IMR-90 (cell line): ENCODE results near the gene PDE4C. TPM values are rescaled to one million over a fixed set of nuclear protein-coding genes. Genes with fewer than 3 reads are reported as not detected.

Source experiments
- ATAC-seq: fragments of 200-7000 bp; cut with Tn5 transposase; 2 replicates; pipeline ENCODE4 v1.9.1; 2020; ENCODE audit warnings: low read depth, mild to moderate bottlenecking, moderate library complexity
- BruUV-seq: library from RNA; stranded (reverse); fragments of 400-500 nt; replicated peaks from 2 replicates; lab custom pipeline; 2021; lab: Mats Ljungman, UMichigan
- CTCF ChIA-PET: fragments of 300-600 bp; formaldehyde crosslinking; extraction: SDS; loops from one replicate; lab custom pipeline; 2021; ENCODE audit warnings: antibody characterized with exemption; lab: Yijun Ruan, JAX
- POLR2A ChIA-PET: fragments of 300-600 bp; sonication (Branson Sonifier 250); formaldehyde crosslinking; loops from one replicate; lab custom pipeline; 2022; ENCODE audit warnings: antibody characterized with exemption; ENCODE audit not compliant: unreplicated experiment; lab: Charles Lee
- DNase-seq: peaks from one replicate; pipeline ENCODE4 v3.0.0; 2013
- H2AFZ ChIP-seq: replicated peaks from 2 replicates; pipeline ENCODE3; 2013; ENCODE audit warnings: low read length, mild to moderate bottlenecking; ENCODE audit not compliant: poor library complexity
- H2AK5ac ChIP-seq: 2 replicates; pipeline ENCODE4 v1.6.1; 2013; ENCODE audit warnings: low read depth, low read length, inconsistent platforms
- H2AK9ac ChIP-seq: replicated peaks from 2 replicates; pipeline ENCODE3; 2013; ENCODE audit warnings: mild to moderate bottlenecking, low read depth, low read length, moderate library complexity; ENCODE audit not compliant: poor library complexity
- H2BK120ac ChIP-seq: 2 replicates; pipeline ENCODE4 v1.6.1; 2013; ENCODE audit warnings: low read depth, low read length, inconsistent platforms
- H2BK15ac ChIP-seq: 3 replicates; pipeline ENCODE4 v1.6.1; 2013; ENCODE audit warnings: low read depth, low read length, inconsistent platforms
- H2BK20ac ChIP-seq: 2 replicates; pipeline ENCODE4 v1.6.1; 2013; ENCODE audit warnings: low read depth, mild to moderate bottlenecking, inconsistent platforms, low read length, moderate library complexity
- H2BK5ac ChIP-seq: 2 replicates; pipeline ENCODE4 v1.6.1; 2013; ENCODE audit warnings: mild to moderate bottlenecking, low read depth, low read length, inconsistent platforms; ENCODE audit not compliant: poor library complexity, severe bottlenecking
- H3K14ac ChIP-seq: replicated peaks from 2 replicates; pipeline ENCODE4 v1.6.1; 2013; ENCODE audit warnings: low read depth, low read length, inconsistent platforms
- H3K18ac ChIP-seq: 2 replicates; pipeline ENCODE4 v1.6.1; 2013; ENCODE audit warnings: low read depth, low read length, control low read depth
- H3K23ac ChIP-seq: 2 replicates; pipeline ENCODE4 v1.6.1; 2013; ENCODE audit warnings: low read depth, low read length, inconsistent platforms
- H3K27ac ChIP-seq: 2 replicates; pipeline ENCODE4 v1.5.1; 2013; ENCODE audit warnings: mild to moderate bottlenecking, control low read depth, low read length; ENCODE audit not compliant: insufficient read depth
- H3K27me3 ChIP-seq: 2 replicates; pipeline ENCODE4 v1.6.1; 2013; ENCODE audit warnings: low read length; ENCODE audit not compliant: control insufficient read depth, insufficient read depth
- H3K36me3 ChIP-seq: 2 replicates; pipeline ENCODE4 v1.6.1; 2013; ENCODE audit warnings: low read length, mixed read lengths; ENCODE audit not compliant: control insufficient read depth, insufficient read depth
- H3K4ac ChIP-seq: 2 replicates; pipeline ENCODE4 v1.6.1; 2013; ENCODE audit warnings: low read depth, low read length, inconsistent platforms
- H3K4me1 ChIP-seq: 2 replicates; pipeline ENCODE4 v1.6.1; 2013; ENCODE audit warnings: low read length, mixed read lengths; ENCODE audit not compliant: control insufficient read depth, insufficient read depth
- H3K4me2 ChIP-seq: 2 replicates; pipeline ENCODE4 v1.6.1; 2013; ENCODE audit warnings: low read depth, mild to moderate bottlenecking, control low read depth, low read length, moderate library complexity
- H3K4me3 ChIP-seq: 2 replicates; pipeline ENCODE4 v1.5.1; 2013; ENCODE audit warnings: low read depth, mild to moderate bottlenecking, control low read depth, low read length, moderate library complexity; ENCODE audit not compliant: insufficient read depth
- H3K56ac ChIP-seq: 2 replicates; pipeline ENCODE4 v1.6.1; 2013; ENCODE audit warnings: low read length, inconsistent platforms; ENCODE audit not compliant: insufficient read depth; ENCODE audit errors: extremely low read depth
- H3K79me1 ChIP-seq, 2 experiments: 2 replicates each; pipeline ENCODE4 v1.6.1; 2013; ENCODE audit warnings: low read length in 2 of 2, inconsistent platforms in 1 of 2, low read depth in 1 of 2
- H3K9ac ChIP-seq: 2 replicates; pipeline ENCODE4 v1.6.1; 2013; ENCODE audit warnings: low read depth, low read length, control low read depth
- H3K9me1 ChIP-seq: 2 replicates; pipeline ENCODE4 v1.6.1; 2013; ENCODE audit warnings: low read length, inconsistent platforms; ENCODE audit not compliant: insufficient read depth
- H3K9me3 ChIP-seq: 2 replicates; pipeline ENCODE4 v1.6.1; 2013; ENCODE audit warnings: low read length; ENCODE audit not compliant: control insufficient read depth, insufficient read depth
- H4K20me1 ChIP-seq: 2 replicates; pipeline ENCODE4 v1.6.1; 2013; ENCODE audit warnings: low read length, inconsistent platforms; ENCODE audit not compliant: insufficient read depth
- H4K5ac ChIP-seq: 2 replicates; pipeline ENCODE4 v1.6.1; 2013; ENCODE audit warnings: mild to moderate bottlenecking, low read depth, low read length, control low read depth
- H4K8ac ChIP-seq, 2 experiments: 2 replicates each; pipeline ENCODE4 v1.6.1; 2013; ENCODE audit warnings: low read depth in 2 of 2, low read length in 2 of 2, control low read depth in 1 of 2, inconsistent platforms in 1 of 2
- H4K91ac ChIP-seq: 2 replicates; pipeline ENCODE4 v1.6.1; 2013; ENCODE audit warnings: low read depth, low read length, inconsistent platforms; ENCODE audit not compliant: insufficient read depth
- BHLHE40 ChIP-seq: fragments of 150-350 bp; IDR thresholded peaks from 2 replicates; pipeline ENCODE4 v1.6.1; 2016; ENCODE audit warnings: mild to moderate bottlenecking, low read depth, low read length
- CEBPB ChIP-seq: IDR thresholded peaks from 2 replicates; pipeline ENCODE4 v1.6.1; 2012; ENCODE audit warnings: low read depth, low read length, improper control_type of control experiment
- CHD1 ChIP-seq: IDR thresholded peaks from 2 replicates; pipeline ENCODE4 v1.6.1; 2012; ENCODE audit warnings: low read depth, low read length, improper control_type of control experiment
- CTCF ChIP-seq: conservative IDR thresholded peaks from 2 replicates; pipeline ENCODE4 v1.5.1; 2012; ENCODE audit warnings: mild to moderate bottlenecking, low read depth, low read length, improper control_type of control experiment
- NFE2L2 ChIP-seq: fragments of 150-350 bp; IDR thresholded peaks from 2 replicates; pipeline ENCODE4 v1.6.1; 2016; ENCODE audit warnings: low read depth, mild to moderate bottlenecking, low read length
- RFX5 ChIP-seq: IDR thresholded peaks from 2 replicates; pipeline ENCODE4 v1.8.0; 2012; ENCODE audit warnings: low read depth, mild to moderate bottlenecking, low read length, moderate library complexity
- USF2 ChIP-seq: fragments of 150-350 bp; IDR thresholded peaks from 2 replicates; pipeline ENCODE4 v1.6.1; 2017; ENCODE audit warnings: mild to moderate bottlenecking, antibody characterized with exemption, low read length, low read depth
- WGBS, 2 experiments: methylation state at CpG; one replicate each; pipeline versions ENCODE4 v1.1.5 to v1.1.7; 2013; ENCODE audit warnings: missing lambda C conversion rate in 2 of 2; ENCODE audit not compliant: insufficient read length in 1 of 2; ENCODE audit errors: extremely low coverage in 2 of 2; 5-methylcytosine and 5-hydroxymethylcytosine counted together
- dilution Hi-C: fragments of 300-500 bp; cut with HindIII; formaldehyde crosslinking; loops from one replicate; pipeline ENCODE4 v1.14.3; 2018; ENCODE audit warnings: low sequenced_read_pairs; ENCODE audit not compliant: unreplicated experiment
- in situ Hi-C: fragments of 300-500 bp; cut with MboI; formaldehyde crosslinking; loops from 3 replicates; pipeline ENCODE4 v1.14.3; 2019; ENCODE audit warnings: low sequenced_read_pairs, inconsistent platforms, mixed read lengths
- intact Hi-C: fragments of 100-400 bp; cut with micrococcal nuclease; formaldehyde crosslinking; loops from 2 replicates; pipeline ENCODE4 v1.10.0; 2022
- polyA plus RNA-seq, 3 experiments: library from polyadenylated mRNA; depleted of rRNA; stranded (reverse); fragments of >200 nt; gene quantifications; 2 replicates each; pipeline ENCODE4 v1.2.3, GENCODE V29; 2012; ENCODE audit warnings: low replicate concordance in 1 of 3
- total RNA-seq: library from RNA; depleted of rRNA; stranded (reverse); fragments of >200 nt; gene quantifications from 2 replicates; pipeline ENCODE4 v1.2.3, GENCODE V29; 2012
- TF ChIP-seq, protein P1 (sequence below): fragments of 150-350 bp; IDR thresholded peaks from 2 replicates; pipeline ENCODE4 v1.6.1; 2016; ENCODE audit warnings: low read depth, mild to moderate bottlenecking, low read length, moderate library complexity, borderline replicate concordance

PDE4C gene
- total and polyA plus RNA-seq, 2 of the 4 experiments (the other 2 are of a cell fraction) = 0.18 to 0.24 TPM

DNA sequence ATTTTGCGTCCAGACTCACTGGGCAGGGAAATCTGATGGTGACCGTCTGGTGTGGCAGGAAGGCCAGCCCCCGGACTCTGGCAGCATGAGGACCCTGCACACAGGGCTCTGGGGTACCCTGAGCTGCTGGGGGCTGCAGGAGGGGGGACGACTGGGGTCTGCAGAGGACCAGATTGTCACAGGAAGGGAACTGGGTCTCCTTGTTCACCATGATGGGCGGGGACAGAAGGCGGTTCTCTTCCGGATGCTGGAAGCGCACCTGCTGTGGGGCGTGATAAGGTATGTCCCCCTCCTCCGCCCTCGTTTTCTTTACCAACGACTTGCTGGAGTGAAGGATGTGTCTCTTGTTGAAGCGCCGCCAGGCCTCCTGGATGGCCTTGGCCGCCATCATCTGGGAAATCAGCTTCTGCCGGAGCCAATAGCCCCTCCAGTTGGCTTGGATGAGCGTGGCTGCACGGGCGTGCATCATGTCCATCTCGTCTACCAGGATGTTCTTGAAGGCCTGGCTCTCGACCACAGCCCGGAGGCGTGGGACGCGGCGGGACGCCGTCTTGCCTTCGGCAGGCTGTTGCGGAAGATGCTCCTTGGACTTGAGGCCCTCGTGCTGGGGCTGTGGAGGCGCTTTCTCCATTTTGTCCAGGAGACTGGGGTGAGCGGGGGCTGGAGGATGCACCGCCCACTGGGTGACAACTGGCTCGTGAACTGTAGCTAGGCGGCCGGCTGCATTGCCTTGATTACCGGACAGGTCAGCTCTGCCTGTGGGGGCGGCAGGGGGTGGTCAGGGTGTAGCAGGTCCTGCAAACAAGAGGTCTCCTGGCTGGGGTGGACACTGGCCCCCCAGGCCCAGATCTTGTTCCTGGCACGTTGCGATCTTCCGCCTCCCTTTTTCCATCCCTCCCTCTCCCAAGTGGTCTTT is 40.8 kb upstream of the PDE4C start:
- no peak overlapping the region for H3K4me2 ChIP-seq
- H2AK9ac ChIP-seq = no peak overlapping the region
- no peaks in the 10 kb centered on the region for H3K4me1 ChIP-seq
- H4K20me1 ChIP-seq = no peaks in the 10 kb centered on the region; the same call in 1 of the 2 replicates
- intact Hi-C loops = no loop called here
- POLR2A ChIA-PET = interaction anchor here (0.6 kb wide), 1 partner anchor 907 kb away, joined by 3 read pairs; no protein-coding TSS in a partner anchor
- dilution Hi-C loops = no loop called here
- H3K9ac ChIP-seq = no peak overlapping the region
- peaks cover 34% of the 10 kb centered on the region for H3K36me3 ChIP-seq
- H2AFZ ChIP-seq = peak overlapping the region; percentile 32
- H3K27ac ChIP-seq = no peak overlapping the region
- H2BK15ac ChIP-seq = no peak overlapping the region
- CTCF ChIA-PET = interaction anchor here (2.3 kb wide), 1 partner anchor 13 kb away, joined by 9 read pairs; no protein-coding TSS in a partner anchor
- H4K5ac ChIP-seq = no peak overlapping the region
- H3K9me1 ChIP-seq = peaks cover 3% of the 10 kb centered on the region; the same call in 1 of the 2 replicates
- no peak overlapping the region for H2AK5ac ChIP-seq
- no peak overlapping the region for H3K18ac ChIP-seq
- no peak for ATAC-seq
- no peak overlapping the region for H3K4ac ChIP-seq
- 94% methylated on average over 29 of the region's 42 CpGs; no CpG with 5 or more reads in 1 of the 2 experiments for WGBS, 2 experiments
- BruUV-seq = no TSS peak
- H2BK5ac ChIP-seq = no peak overlapping the region
- no peak for TF ChIP-seq NFE2L2
- no peak for TF ChIP-seq CHD1
- TF ChIP-seq CEBPB = no peak
- TF ChIP-seq, protein P1, sequence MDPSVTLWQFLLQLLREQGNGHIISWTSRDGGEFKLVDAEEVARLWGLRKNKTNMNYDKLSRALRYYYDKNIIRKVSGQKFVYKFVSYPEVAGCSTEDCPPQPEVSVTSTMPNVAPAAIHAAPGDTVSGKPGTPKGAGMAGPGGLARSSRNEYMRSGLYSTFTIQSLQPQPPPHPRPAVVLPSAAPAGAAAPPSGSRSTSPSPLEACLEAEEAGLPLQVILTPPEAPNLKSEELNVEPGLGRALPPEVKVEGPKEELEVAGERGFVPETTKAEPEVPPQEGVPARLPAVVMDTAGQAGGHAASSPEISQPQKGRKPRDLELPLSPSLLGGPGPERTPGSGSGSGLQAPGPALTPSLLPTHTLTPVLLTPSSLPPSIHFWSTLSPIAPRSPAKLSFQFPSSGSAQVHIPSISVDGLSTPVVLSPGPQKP = no peak
- TF ChIP-seq RFX5 = no peak
- TF ChIP-seq BHLHE40 = no peak
- no peak for TF ChIP-seq USF2
- no peak for TF ChIP-seq CTCF
- H3K23ac ChIP-seq = no peak overlapping the region
- H3K79me1 ChIP-seq = no peaks in the 10 kb centered on the region; a peak in 1 of 4 replicates
- no peaks in the 10 kb centered on the region for H3K27me3 ChIP-seq
- no peak overlapping the region for H4K91ac ChIP-seq
- H2BK120ac ChIP-seq = no peak overlapping the region
- no peak for DNase-seq
- H3K56ac ChIP-seq = no peak overlapping the region
- H3K9me3 ChIP-seq = no peaks in the 10 kb centered on the region
- H4K8ac ChIP-seq = no peak overlapping the region
- H3K14ac ChIP-seq = no peak overlapping the region
- H2BK20ac ChIP-seq = no peak overlapping the region
- in situ Hi-C loops = no loop called here
- no peak overlapping the region for H3K4me3 ChIP-seq
